Karpas-422 (cell line): ENCODE results near the gene LILRB5. TPM values are rescaled to one million over a fixed set of nuclear protein-coding genes. Genes with fewer than 3 reads are reported as not detected.
"Not testable (repeated sequence)": the region's sequence is repeated elsewhere in the genome, so short reads cannot be mapped to it uniquely, and the experiment has no call there.

Experiments
- DNase-seq: peaks from one replicate; pipeline ENCODE4 v3.0.0-alpha.2; 2015
- H2AFZ ChIP-seq: fragments of 200-600 bp; sonication (generic); 2 replicates; pipeline ENCODE4 v1.6.1; 2014; ENCODE audit warnings: antibody characterized with exemption, low read length, mixed read lengths
- H3K27ac ChIP-seq: fragments of 200-600 bp; sonication (generic); 2 replicates; pipeline ENCODE4 v1.5.1; 2014; ENCODE audit warnings: mild to moderate bottlenecking, low read length, moderate library complexity
- H3K27me3 ChIP-seq: fragments of 200-600 bp; sonication (generic); 2 replicates; pipeline ENCODE4 v1.6.1; 2014; ENCODE audit warnings: low read length, mixed read lengths
- H3K36me3 ChIP-seq: fragments of 200-600 bp; sonication (generic); 2 replicates; pipeline ENCODE4 v1.6.1; 2014; ENCODE audit warnings: low read length, mixed read lengths; ENCODE audit not compliant: insufficient read depth
- H3K4me1 ChIP-seq: fragments of 200-600 bp; sonication (generic); 2 replicates; pipeline ENCODE4 v1.6.1; 2014; ENCODE audit warnings: mild to moderate bottlenecking, low read length, mixed read lengths
- H3K4me2 ChIP-seq: fragments of 200-600 bp; sonication (generic); 2 replicates; pipeline ENCODE4 v1.6.1; 2014; ENCODE audit warnings: low read length, low read depth, mild to moderate bottlenecking; ENCODE audit not compliant: poor library complexity, severe bottlenecking
- H3K4me3 ChIP-seq: fragments of 200-600 bp; sonication (generic); 2 replicates; pipeline ENCODE4 v1.5.1; 2014; ENCODE audit warnings: mild to moderate bottlenecking, antibody characterized with exemption, low read length, mixed read lengths
- H3K79me2 ChIP-seq: fragments of 200-600 bp; sonication (generic); 2 replicates; pipeline ENCODE4 v1.6.1; 2014; ENCODE audit warnings: mild to moderate bottlenecking, low read length, mixed read lengths
- H3K9ac ChIP-seq: fragments of 200-600 bp; sonication (generic); 2 replicates; pipeline ENCODE4 v1.6.0; 2014; ENCODE audit warnings: low read length
- H3K9me2 ChIP-seq: fragments of 200-600 bp; sonication (generic), shearing (Covaris generic); replicated peaks from 2 replicates; pipeline ENCODE4 v1.6.0; 2014; ENCODE audit warnings: mild to moderate bottlenecking, low read length, moderate library complexity; ENCODE audit not compliant: insufficient read depth
- H3K9me3 ChIP-seq: fragments of 300-700, 200-600 bp; sonication (generic); 2 replicates; pipeline ENCODE4 v1.6.1; 2014; ENCODE audit warnings: low read length, mixed read lengths
- H4K20me1 ChIP-seq: fragments of 200-600 bp; sonication (generic); 2 replicates; pipeline ENCODE4 v1.6.1; 2014; ENCODE audit warnings: mild to moderate bottlenecking, antibody characterized with exemption, low read length, low read depth; ENCODE audit not compliant: insufficient read depth
- total RNA-seq: library from RNA; depleted of rRNA; stranded (reverse); fragments of >200 nt; shearing (Covaris generic); gene quantifications from 2 replicates; pipeline ENCODE4 v1.2.3, GENCODE V29; 2014; ENCODE audit warnings: low replicate concordance

LILRB5 gene
- total RNA-seq, 1 experiment from 2014 or later, result not detected

DNA sequence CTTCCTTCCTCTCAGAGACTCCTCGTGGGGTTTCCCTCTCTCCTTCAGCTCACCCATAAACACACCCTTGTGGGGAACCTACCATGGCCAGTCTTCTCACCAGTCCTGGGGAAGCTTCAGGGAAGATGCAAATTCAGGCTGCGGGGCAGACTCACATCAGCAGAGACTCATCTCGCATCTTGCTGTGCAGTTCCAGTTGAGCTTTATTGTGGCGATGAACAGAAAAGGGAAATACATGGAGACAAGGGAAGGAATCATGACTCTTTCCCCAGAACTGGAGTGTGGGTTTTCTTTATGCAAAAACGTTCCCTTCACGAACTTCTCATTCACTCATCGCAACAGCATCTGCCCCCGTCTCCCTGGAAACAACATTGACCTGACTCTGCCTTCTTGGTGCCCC lies 32.1 kb upstream of the LILRB5 start:
- not testable (repeated sequence) for H3K79me2 ChIP-seq, H3K4me2 ChIP-seq, H3K9me3 ChIP-seq, H3K4me3 ChIP-seq, H2AFZ ChIP-seq, H4K20me1 ChIP-seq, H3K9ac ChIP-seq, H3K9me2 ChIP-seq, H3K27ac ChIP-seq, H3K36me3 ChIP-seq, DNase-seq, H3K27me3 ChIP-seq
- H3K4me1 ChIP-seq, result peaks cover 30% of the 10 kb centered on the region

DNA sequence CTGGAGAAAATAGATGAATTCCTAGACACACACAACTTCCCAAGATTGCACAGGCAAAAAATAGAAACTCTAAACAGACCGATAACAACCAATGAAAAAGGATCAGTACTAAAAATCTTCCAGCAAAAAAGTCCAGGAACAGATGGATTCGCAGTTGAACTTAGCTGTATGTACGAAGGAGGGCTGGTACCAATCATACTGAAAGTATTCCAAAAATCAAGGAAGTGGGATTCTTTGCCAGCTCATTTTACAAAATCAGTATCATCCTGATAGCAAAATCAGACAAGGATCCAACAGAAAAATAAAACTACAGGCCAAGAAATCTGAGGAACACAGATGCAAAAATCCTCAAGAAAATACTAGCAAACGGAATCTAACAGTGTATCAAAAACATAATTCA lies 30.4 kb upstream of the LILRB5 start:
- H3K9me2 ChIP-seq, result no peaks in the 10 kb centered on the region
- no peak overlapping the region for H3K27ac ChIP-seq
- H3K4me1 ChIP-seq, result peaks cover 30% of the 10 kb centered on the region
- H3K79me2 ChIP-seq, result no peaks in the 10 kb centered on the region
- H3K27me3 ChIP-seq, result no peaks in the 10 kb centered on the region
- H3K9ac ChIP-seq, result no peak overlapping the region
- no peaks in the 10 kb centered on the region for H3K36me3 ChIP-seq
- no peak overlapping the region for H3K4me3 ChIP-seq
- no peak for DNase-seq
- no peak overlapping the region for H3K4me2 ChIP-seq
- H2AFZ ChIP-seq, result no peak overlapping the region
- no peaks in the 10 kb centered on the region for H4K20me1 ChIP-seq
- H3K9me3 ChIP-seq, result no peaks in the 10 kb centered on the region

DNA sequence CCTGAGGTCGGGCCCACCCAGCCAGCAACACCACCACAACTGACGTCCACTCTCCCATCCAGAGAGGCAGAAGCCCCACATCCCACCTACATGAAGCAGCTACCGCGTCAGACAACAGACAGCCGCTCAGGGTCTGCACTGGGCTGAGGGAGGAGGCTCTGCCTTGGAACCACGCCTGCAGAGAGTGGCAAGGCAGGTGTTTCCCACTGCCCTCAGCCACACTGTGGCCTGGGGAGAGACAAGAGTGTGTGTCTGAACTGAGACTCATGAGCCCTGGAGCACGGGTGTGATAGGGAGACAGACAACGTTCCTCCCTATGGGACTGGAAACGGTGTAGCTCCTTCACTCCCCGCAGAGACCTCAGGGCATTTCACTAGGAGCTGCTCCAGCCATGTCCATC lies 29.2 kb upstream of the LILRB5 start:
- not testable (repeated sequence) for H3K79me2 ChIP-seq, H3K27me3 ChIP-seq, H3K9me3 ChIP-seq, H3K27ac ChIP-seq, H3K4me2 ChIP-seq, DNase-seq, H3K9ac ChIP-seq, H3K4me3 ChIP-seq, H4K20me1 ChIP-seq, H3K9me2 ChIP-seq, H3K36me3 ChIP-seq, H2AFZ ChIP-seq
- H3K4me1 ChIP-seq, result peaks cover 26% of the 10 kb centered on the region

DNA sequence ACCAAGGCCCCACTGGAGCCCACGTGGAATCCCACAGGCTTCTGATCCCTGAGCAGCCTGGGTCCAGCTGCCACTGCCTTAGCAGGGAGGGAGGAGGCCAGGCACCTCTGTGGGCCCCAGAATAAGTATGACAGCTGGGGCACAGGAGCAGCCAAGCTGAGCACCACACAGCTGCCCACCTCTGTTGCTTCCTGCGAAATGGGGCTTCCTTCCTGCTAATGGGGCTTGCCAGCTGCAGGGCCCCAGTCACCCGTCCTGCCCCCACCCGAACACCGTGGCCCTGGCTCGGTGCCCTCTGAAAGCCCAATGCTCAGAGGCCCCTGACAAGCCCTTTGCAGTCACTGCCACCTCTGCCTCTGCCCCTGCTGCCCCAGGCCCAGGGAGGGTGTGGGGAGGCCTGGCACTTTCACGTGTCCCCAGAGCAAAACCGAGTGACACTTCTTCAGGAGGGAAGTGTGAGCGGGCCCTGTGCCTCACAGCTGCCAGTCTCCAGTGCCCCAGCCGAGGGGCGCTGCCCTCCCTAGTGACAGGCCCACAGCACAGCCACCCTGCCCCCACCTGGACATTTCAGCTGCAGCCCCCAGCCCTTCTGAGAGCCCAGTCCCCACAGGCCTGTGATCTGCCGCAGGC lies 28.5 kb upstream of the LILRB5 start:
- DNase-seq, H2AFZ ChIP-seq, H4K20me1 ChIP-seq, H3K4me2 ChIP-seq, H3K9me2 ChIP-seq, H3K4me3 ChIP-seq, H3K27me3 ChIP-seq, H3K27ac ChIP-seq, H3K9ac ChIP-seq, H3K9me3 ChIP-seq, H3K79me2 ChIP-seq, H3K36me3 ChIP-seq: not testable (repeated sequence)
- peaks cover 25% of the 10 kb centered on the region for H3K4me1 ChIP-seq

DNA sequence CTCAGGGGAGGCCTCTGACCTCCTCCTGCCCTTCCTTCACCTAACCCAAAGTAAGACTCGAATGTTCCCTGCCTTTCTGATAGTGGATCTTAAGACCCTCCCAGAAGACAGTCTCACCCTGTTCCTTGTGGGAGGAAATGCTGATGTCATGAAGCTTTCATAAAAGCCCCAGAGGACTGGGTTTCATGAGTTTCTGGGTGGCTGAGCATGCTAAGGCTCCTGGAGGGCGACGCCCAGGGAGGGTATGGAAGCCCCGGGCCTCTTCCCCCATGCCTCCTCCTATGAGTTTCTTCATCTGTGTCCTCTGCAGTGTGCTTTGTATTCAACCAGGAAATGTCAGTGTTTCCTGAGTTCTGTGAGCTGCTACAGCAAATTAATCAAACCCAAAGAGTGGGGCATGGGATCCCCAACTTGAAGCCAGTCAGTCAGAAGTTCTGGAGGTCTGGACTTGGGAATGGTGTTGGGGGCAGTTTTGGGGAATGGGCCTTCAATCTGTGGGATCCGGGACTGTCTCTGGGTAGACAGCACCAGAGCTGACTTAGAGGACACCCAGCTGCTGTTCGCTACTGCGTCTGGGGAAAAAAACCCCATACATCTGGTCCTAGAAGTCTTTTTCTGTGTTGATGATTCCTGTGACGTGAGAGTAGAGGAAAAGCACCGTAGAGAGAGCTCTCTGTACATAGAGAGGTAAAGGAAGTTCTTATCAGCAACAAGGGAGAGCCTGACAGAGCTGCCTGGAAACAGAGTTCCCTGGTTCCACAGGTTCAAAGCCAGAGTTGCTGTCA lies 25.8 kb upstream of the LILRB5 start:
- Histone ChIP-seq H3K9ac (no peak overlapping the region), H3K4me1 (peaks cover 7% of the 10 kb centered on the region; the same call in 1 of the 2 replicates), H3K4me2 (no peak overlapping the region), H3K9me3 (no peaks in the 10 kb centered on the region), H4K20me1 (no peaks in the 10 kb centered on the region), H2AFZ (no peak overlapping the region), H3K27me3 (no peaks in the 10 kb centered on the region), H3K36me3 (no peaks in the 10 kb centered on the region), H3K79me2 (no peaks in the 10 kb centered on the region), H3K27ac (no peak overlapping the region), H3K9me2 (no peaks in the 10 kb centered on the region), H3K4me3 (no peak overlapping the region)
- DNase-seq, result no peak

DNA sequence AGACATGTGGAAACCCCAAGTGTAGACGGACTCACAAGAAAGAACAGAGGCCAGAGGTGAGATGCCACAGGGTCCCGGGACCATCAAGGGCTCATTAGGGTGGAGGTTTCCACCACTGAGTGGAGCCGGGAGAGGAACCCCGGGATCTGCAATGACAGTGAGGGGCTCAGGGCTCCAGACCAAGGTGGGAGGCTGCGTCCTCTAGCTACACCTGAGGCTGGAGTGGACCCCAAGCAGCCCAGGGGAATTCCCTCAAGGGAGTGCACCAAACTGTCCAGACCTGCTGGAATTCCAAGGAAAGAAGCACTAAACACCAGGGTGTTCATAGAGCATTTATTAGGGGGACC lies 24.6 kb upstream of the LILRB5 start:
- not testable (repeated sequence) for H3K4me1 ChIP-seq, H3K9ac ChIP-seq, H3K27me3 ChIP-seq, H3K27ac ChIP-seq, H3K4me3 ChIP-seq, H4K20me1 ChIP-seq, H2AFZ ChIP-seq, H3K36me3 ChIP-seq, H3K9me2 ChIP-seq, H3K9me3 ChIP-seq, H3K4me2 ChIP-seq, DNase-seq, H3K79me2 ChIP-seq

DNA sequence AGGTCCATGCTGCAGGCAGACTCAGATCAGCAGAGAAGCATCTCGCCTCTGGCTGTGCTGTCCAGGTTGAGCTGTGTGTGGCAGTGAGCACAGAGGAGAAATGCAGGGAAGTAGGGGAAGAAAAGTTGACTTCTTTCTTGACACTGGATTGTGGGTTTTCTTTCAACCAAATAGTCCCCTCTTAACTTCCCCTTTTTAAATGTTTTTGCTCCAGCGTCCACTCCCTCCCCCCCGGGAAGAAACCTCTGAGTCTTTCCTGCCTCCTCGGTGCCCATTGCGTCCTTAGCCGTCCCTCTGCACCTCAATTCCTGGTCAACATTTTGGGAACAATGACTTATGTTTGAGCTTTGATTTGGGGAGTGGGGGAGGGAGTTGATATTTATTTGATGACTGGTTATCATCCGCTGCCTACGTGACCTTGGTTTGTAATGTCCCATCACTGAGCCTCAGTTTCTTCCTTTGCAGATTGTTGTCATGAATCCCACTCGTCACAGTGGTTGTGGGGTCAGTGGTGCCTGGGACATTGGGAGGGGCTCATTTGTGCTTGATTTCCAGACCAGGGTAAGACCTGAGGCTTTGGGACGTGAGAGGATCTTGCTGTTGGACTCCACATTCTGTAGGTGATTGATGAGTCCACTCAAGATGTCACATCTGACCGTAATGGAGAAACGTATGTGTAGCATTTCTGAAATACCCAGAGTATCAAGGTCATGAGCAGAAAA lies 24.1 kb upstream of the LILRB5 start, which contains the start of gene LILRB2:
TSS of gene LILRB2 (minus strand) at position 104 of the 722 bp plus-strand sequence. CDS start 614 bp downstream, outside the sequence.
- H3K27ac ChIP-seq, result no peak within 1 kb of the TSS
- H3K79me2 ChIP-seq, result no peaks in the 10 kb centered on the region
- H3K9ac ChIP-seq, result no peak within 1 kb of the TSS
- H3K27me3 ChIP-seq, result no peaks in the 10 kb centered on the region
- H3K9me3 ChIP-seq, result no peaks in the 10 kb centered on the region
- H3K36me3 ChIP-seq, result no peaks in the 10 kb centered on the region
- no peak within 1 kb of the TSS for H3K4me3 ChIP-seq
- H3K9me2 ChIP-seq, result no peaks in the 10 kb centered on the region
- peaks cover 7% of the 10 kb centered on the region; the same call in 1 of the 2 replicates for H3K4me1 ChIP-seq
- no peak within 1 kb of the TSS for H2AFZ ChIP-seq
- DNase-seq, result no peak
- no peak within 1 kb of the TSS for H3K4me2 ChIP-seq
- no peaks in the 10 kb centered on the region for H4K20me1 ChIP-seq

DNA sequence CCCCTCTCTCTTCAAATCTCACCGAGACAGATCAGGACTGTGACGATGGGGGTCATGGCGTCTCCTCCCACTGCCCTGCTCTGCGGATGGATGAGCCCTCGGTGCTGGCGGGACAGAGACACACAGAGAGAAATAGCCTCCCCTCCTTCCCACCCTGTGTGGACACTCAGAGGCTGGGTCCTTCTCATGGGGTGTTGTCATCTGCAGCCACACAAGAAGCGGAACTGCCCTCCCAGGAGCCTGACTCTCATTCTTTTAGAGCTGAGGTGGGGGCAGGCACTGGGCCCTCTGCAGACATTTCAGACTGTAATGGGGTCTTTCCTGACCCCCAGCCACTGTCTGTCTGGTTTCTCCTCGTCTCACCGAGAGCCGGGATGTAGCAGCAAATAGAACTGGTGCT lies 23.4 kb upstream of the LILRB5 start:
- not testable (repeated sequence) for H3K9me3 ChIP-seq, H3K9me2 ChIP-seq, DNase-seq, H3K4me1 ChIP-seq, H3K9ac ChIP-seq, H3K27me3 ChIP-seq, H3K79me2 ChIP-seq, H2AFZ ChIP-seq, H3K27ac ChIP-seq, H3K4me2 ChIP-seq, H3K36me3 ChIP-seq, H4K20me1 ChIP-seq, H3K4me3 ChIP-seq
